OCI-LY3 (cell line): ENCODE results near the gene LPAR2.

Experiments used
- CTCF ChIP-seq: fragments of 200-600, 300-600 bp; sonication (generic); IDR thresholded peaks from 2 replicates; pipeline ENCODE4 v1.5.1; 2014; ENCODE audit warnings: antibody characterized with exemption, low read length, low read depth
- EZH2phosphoT487 ChIP-seq: fragments of 200-600 bp; shearing (Covaris generic); IDR thresholded peaks from 2 replicates; pipeline ENCODE4 v1.6.1; 2018; ENCODE audit warnings: antibody characterized with exemption, mixed run types, low read depth

- TF ChIP-seq CTCF: no peak
- no peak for TF ChIP-seq EZH2phosphoT487
Measured at GRCh38 chr19:19649580-19649995, 21.6 kb upstream of the LPAR2 start.
